ENCODE results near the gene ZNF619.

Gene ZNF619

GRCh38 chr3:40476478-40477470, at the start of gene ZNF619:
Gene ZNF619 (plus strand): TSS chr3:40477122. CDS start chr3:40477980, 858 bp downstream.
- Mint-ChIP-seq H3K27ac (peak within 1 kb of the TSS; percentile 96), H3K4me1 (peaks cover 20% of the 10 kb centered on the region), H3K9me3 (no peaks in the 10 kb centered on the region), H3K36me3 (peaks cover 16% of the 10 kb centered on the region), H3K27me3 (no peaks in the 10 kb centered on the region), H3K4me3 (peak within 1 kb of the TSS; percentile 95)
- ATAC-seq (ENCODE audit: low read depth) (peak; percentile 93), DNase-seq (ENCODE audit: low spot score in 2 of 2) (peak; percentile 61 to 68)

- Mint-ChIP-seq H3K27ac (no peak overlapping the region), H3K4me3 (no peak overlapping the region)
These were observed 44.1 kb upstream of the ZNF619 start for GRCh38 chr3:40432793-40433192.

GRCh38 chr3:40437889-40438288, 39.0 kb upstream of the ZNF619 start:
- Mint-ChIP-seq H3K36me3 (peaks cover 13% of the 10 kb centered on the region), H3K9me3 (peaks cover 1% of the 10 kb centered on the region), H3K27ac (no peak overlapping the region), H3K4me3 (no peak overlapping the region), H3K27me3 (no peaks in the 10 kb centered on the region), H3K4me1 (no peaks in the 10 kb centered on the region)
- DNase-seq (ENCODE audit: low spot score in 2 of 2): no peak
- no peak for ATAC-seq (ENCODE audit: low read depth)

More at GRCh38 chr3:40432793-40433192, 44.1 kb upstream of the ZNF619 start:
- no peak for DNase-seq (ENCODE audit: low spot score in 2 of 2)
- ATAC-seq (ENCODE audit: low read depth): no peak
- Mint-ChIP-seq H3K4me1 (no peaks in the 10 kb centered on the region), H3K9me3 (no peaks in the 10 kb centered on the region), H3K36me3 (peaks cover 17% of the 10 kb centered on the region), H3K27me3 (no peaks in the 10 kb centered on the region)

- Mint-ChIP-seq H3K4me3 (no peak overlapping the region), H3K36me3 (peaks cover 19% of the 10 kb centered on the region), H3K9me3 (peaks cover 1% of the 10 kb centered on the region), H3K27ac (no peak overlapping the region), H3K27me3 (no peaks in the 10 kb centered on the region), H3K4me1 (peaks cover 2% of the 10 kb centered on the region)
- ATAC-seq (ENCODE audit: low read depth) (no peak), DNase-seq (ENCODE audit: low spot score in 2 of 2) (no peak)
These were observed 31.9 kb upstream of the ZNF619 start for GRCh38 chr3:40445062-40445461.

- H3K27ac Mint-ChIP-seq: no peak overlapping the region
- DNase-seq (ENCODE audit: low spot score in 2 of 2) (no peak), ATAC-seq (ENCODE audit: low read depth) (no peak)
- H3K9me3 Mint-ChIP-seq: no peaks in the 10 kb centered on the region
- H3K4me3 Mint-ChIP-seq: no peak overlapping the region
- H3K36me3 Mint-ChIP-seq: peaks cover 18% of the 10 kb centered on the region
- H3K27me3 Mint-ChIP-seq: no peaks in the 10 kb centered on the region
- peaks cover 2% of the 10 kb centered on the region for H3K4me1 Mint-ChIP-seq
These were observed 31.0 kb upstream of the ZNF619 start for GRCh38 chr3:40445880-40446279.

- peaks cover 10% of the 10 kb centered on the region for H3K4me1 Mint-ChIP-seq
- peaks cover 18% of the 10 kb centered on the region for H3K36me3 Mint-ChIP-seq
These were observed 26.5 kb upstream of the ZNF619 start for GRCh38 chr3:40450438-40450837.

GRCh38 chr3:40451551-40451950, 25.4 kb upstream of the ZNF619 start:
- DNase-seq (ENCODE audit: low spot score in 2 of 2) (no peak), ATAC-seq (ENCODE audit: low read depth) (no peak)
- Mint-ChIP-seq H3K27ac (no peak overlapping the region), H3K36me3 (peaks cover 14% of the 10 kb centered on the region), H3K27me3 (no peaks in the 10 kb centered on the region), H3K9me3 (no peaks in the 10 kb centered on the region), H3K4me1 (peaks cover 10% of the 10 kb centered on the region), H3K4me3 (peak overlapping the region; percentile 21)

More at GRCh38 chr3:40450438-40450837, 26.5 kb upstream of the ZNF619 start:
- Mint-ChIP-seq H3K27ac (peak overlapping the region; percentile 4), H3K9me3 (no peaks in the 10 kb centered on the region), H3K4me3 (no peak overlapping the region), H3K27me3 (no peaks in the 10 kb centered on the region)
- ATAC-seq (ENCODE audit: low read depth) (no peak), DNase-seq (ENCODE audit: low spot score in 2 of 2) (no peak)

GRCh38 chr3:40452057-40452456, 24.9 kb upstream of the ZNF619 start:
- H3K36me3 Mint-ChIP-seq: peaks cover 12% of the 10 kb centered on the region
- ATAC-seq (ENCODE audit: low read depth): no peak
- peaks cover 11% of the 10 kb centered on the region for H3K4me1 Mint-ChIP-seq

GRCh38 chr3:40452562-40452875, 24.4 kb upstream of the ZNF619 start:
- Mint-ChIP-seq H3K27me3 (no peaks in the 10 kb centered on the region), H3K27ac (peak overlapping the region; percentile 97), H3K4me3 (peak overlapping the region; percentile 87), H3K36me3 (peaks cover 9% of the 10 kb centered on the region), H3K9me3 (no peaks in the 10 kb centered on the region), H3K4me1 (peaks cover 12% of the 10 kb centered on the region)
- no peak for ATAC-seq (ENCODE audit: low read depth)
- no peak for DNase-seq (ENCODE audit: low spot score in 2 of 2)

More at GRCh38 chr3:40452057-40452456, 24.9 kb upstream of the ZNF619 start:
- no peaks in the 10 kb centered on the region for H3K9me3 Mint-ChIP-seq
- H3K27me3 Mint-ChIP-seq: no peaks in the 10 kb centered on the region
- DNase-seq (ENCODE audit: low spot score in 2 of 2): no peak
- peak overlapping the region; percentile 28 for H3K4me3 Mint-ChIP-seq
- peak overlapping the region; percentile 97 for H3K27ac Mint-ChIP-seq

GRCh38 chr3:40452876-40453730, 23.8 kb upstream of the ZNF619 start:
- H3K4me3 Mint-ChIP-seq: peak overlapping the region; percentile 87
- no peaks in the 10 kb centered on the region for H3K27me3 Mint-ChIP-seq
- peaks cover 15% of the 10 kb centered on the region for H3K4me1 Mint-ChIP-seq
- peak overlapping the region; percentile 97 for H3K27ac Mint-ChIP-seq
- ATAC-seq (ENCODE audit: low read depth): peak; percentile 86
- H3K9me3 Mint-ChIP-seq: no peaks in the 10 kb centered on the region
- peak; percentile 79 to 90 for DNase-seq (ENCODE audit: low spot score in 2 of 2)
- peaks cover 5% of the 10 kb centered on the region for H3K36me3 Mint-ChIP-seq

GRCh38 chr3:40453933-40454332, 23.0 kb upstream of the ZNF619 start:
- DNase-seq (ENCODE audit: low spot score in 2 of 2) (no peak), ATAC-seq (ENCODE audit: low read depth) (no peak)
- peaks cover 16% of the 10 kb centered on the region for H3K4me1 Mint-ChIP-seq
- H3K36me3 Mint-ChIP-seq: peaks cover 5% of the 10 kb centered on the region
- no peaks in the 10 kb centered on the region for H3K9me3 Mint-ChIP-seq
- H3K4me3 Mint-ChIP-seq: no peak overlapping the region
- H3K27ac Mint-ChIP-seq: peak overlapping the region; percentile 38
- H3K27me3 Mint-ChIP-seq: no peaks in the 10 kb centered on the region

GRCh38 chr3:40455328-40455727, 21.6 kb upstream of the ZNF619 start:
- Mint-ChIP-seq H3K36me3 (peaks cover under 1% of the 10 kb centered on the region), H3K4me1 (peaks cover 15% of the 10 kb centered on the region), H3K4me3 (peak overlapping the region; percentile 94), H3K27me3 (no peaks in the 10 kb centered on the region), H3K27ac (no peak overlapping the region), H3K9me3 (no peaks in the 10 kb centered on the region)
- ATAC-seq (ENCODE audit: low read depth) (no peak), DNase-seq (ENCODE audit: low spot score in 2 of 2) (no peak)

GRCh38 chr3:40456279-40456939, 20.5 kb upstream of the ZNF619 start:
- no peaks in the 10 kb centered on the region for H3K9me3 Mint-ChIP-seq

More at GRCh38 chr3:40456279-40456939, 20.5 kb upstream of the ZNF619 start:
- peak overlapping the region; percentile 96 for H3K27ac Mint-ChIP-seq
- H3K27me3 Mint-ChIP-seq: no peaks in the 10 kb centered on the region
- H3K4me3 Mint-ChIP-seq: peak overlapping the region; percentile 94
- no peak for ATAC-seq (ENCODE audit: low read depth)
- peaks cover 15% of the 10 kb centered on the region for H3K4me1 Mint-ChIP-seq
- peaks cover 3% of the 10 kb centered on the region for H3K36me3 Mint-ChIP-seq
- no peak for DNase-seq (ENCODE audit: low spot score in 2 of 2)

Data from memory B cell (primary cell).